NK-92 (cell line): ENCODE measurements around the gene LNP1.

ENCODE experiments used
- DNase-seq: peaks from one replicate; lab custom pipeline; 2025; ENCODE audit not compliant: unreplicated experiment; lab: John Stamatoyannopoulos, UW

LNP1 gene

DNA sequence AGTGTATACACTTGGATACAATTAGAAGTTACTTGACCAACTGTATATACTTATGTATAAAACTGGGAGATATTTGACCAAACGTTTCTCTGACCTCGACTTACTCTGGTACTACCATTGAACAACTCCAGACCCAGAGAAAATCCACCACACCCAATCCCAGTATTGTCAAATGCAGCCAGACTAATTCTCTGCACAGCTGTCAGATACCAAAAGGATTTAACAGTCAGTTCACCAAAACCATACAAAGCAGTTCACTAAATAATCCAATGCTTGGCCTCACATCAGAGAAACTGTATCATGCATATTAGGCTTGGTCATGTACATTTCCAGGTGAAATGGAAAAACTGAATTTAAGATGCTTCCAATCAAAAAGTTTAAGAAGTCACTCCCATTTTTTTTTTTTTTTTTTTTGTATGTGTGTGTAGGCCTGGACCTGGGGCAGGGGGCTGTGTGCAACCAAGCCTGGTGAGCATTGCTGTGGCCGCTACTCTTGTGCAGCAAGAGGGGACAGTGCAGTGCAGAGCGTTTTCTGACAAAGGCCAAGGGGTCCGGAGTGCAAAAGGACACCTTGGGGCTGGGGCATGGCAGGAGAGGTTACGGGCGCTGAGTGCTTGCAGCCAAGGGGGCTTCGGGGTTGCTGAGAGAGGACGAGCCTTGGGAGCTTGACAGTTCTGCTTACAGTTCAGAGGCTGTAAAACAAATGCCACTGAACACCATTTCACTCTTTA, 1.8 kb upstream of the LNP1 start:
- no peak for DNase-seq

GRCh38 chr3:100400419-100400779, 940 bp upstream of the LNP1 start:
- DNase-seq, result no peak

- DNase-seq, result no peak
These were observed 319 bp downstream of the LNP1 start for GRCh38 chr3:100401674-100402041.

- no peak for DNase-seq
These were observed 917 bp downstream of the LNP1 start for GRCh38 chr3:100402256-100402655.

DNA sequence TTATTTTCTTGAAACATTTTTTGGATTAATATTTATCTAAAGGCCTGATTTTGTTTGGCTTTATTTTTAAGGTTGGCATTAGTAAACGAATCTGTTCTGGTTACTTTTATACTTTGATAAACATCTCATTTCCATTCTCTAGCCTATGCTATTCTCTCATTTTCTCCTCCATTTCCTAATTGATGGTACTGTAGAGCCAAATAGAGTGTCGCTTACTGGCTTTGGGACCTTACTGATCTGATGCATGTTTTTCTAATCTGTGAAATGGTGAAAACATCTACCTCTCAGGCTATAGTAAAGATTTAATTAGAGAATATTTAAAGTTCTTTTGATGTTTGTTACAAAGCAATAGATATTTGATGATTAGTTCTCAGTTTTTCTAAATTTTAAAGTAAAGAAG, 1.6 kb downstream of the LNP1 start:
- no peak for DNase-seq

DNA sequence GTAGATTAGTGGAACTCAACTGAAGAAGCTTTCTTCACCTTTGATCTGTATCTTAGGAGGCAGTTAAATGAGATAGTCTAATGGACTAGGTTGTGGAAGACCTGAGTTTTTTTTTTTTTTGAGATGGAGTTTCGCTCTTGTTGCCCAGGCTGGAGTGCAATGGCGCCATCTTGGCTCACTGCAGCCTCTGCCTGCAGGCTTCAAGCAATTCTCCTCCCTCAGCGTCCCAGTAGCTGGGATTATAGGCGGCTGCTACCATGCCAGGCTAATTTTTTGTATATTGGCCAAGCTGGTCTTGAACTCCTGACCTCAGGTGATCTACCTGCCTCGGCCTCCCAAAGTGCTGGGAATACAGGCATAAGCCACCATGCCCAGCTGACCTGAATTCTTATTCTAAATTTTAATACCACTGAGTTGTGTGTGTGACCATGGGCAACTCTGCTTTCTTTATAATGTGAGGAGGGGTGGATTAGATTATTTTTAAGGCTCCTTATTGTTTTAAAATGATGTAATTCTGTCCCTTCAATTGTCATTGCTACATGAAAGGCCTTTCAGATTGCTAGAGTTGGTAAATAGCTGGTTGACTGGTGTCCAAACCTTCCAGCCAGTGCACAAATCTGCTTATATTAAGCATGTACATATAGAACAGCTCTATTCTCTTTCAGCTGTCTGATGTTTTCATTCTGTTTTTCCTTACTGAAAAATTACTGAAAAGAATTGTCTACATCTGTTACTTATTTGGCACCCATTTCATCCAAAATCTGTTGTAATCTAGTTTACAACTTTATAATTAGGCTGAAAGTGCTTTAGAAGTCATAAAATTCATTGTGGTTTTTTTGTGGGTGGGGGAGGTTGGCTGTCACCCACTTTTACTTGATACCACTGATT, 2.3 kb downstream of the LNP1 start:
- DNase-seq, result no peak

GRCh38 chr3:100404250-100404548, 2.9 kb downstream of the LNP1 start:
- DNase-seq, result no peak

DNA sequence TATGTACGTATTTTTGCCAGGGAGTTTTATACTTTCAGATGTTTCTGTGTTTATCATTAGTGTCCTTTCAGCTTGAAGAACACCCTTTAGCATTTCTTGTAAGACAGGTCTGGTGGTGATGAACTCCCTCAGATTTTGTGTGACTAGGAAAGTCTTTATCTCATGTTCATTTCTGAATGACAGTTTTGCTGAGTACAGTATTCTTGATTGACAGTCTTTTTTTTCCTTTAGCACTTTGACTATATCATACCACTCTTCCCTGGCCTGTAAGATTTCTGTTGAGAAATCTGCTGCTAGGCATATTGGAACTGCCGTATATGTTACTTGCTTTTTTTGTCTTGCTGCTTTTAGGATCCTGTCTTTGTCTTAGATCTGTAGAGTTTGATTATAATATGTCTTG, 5.8 kb downstream of the LNP1 start:
- no peak for DNase-seq

GRCh38 chr3:100407977-100408532, 6.7 kb downstream of the LNP1 start:
- DNase-seq, result no peak

- no peak for DNase-seq
These were observed 10.0 kb downstream of the LNP1 start for GRCh38 chr3:100411091-100411982.

DNA sequence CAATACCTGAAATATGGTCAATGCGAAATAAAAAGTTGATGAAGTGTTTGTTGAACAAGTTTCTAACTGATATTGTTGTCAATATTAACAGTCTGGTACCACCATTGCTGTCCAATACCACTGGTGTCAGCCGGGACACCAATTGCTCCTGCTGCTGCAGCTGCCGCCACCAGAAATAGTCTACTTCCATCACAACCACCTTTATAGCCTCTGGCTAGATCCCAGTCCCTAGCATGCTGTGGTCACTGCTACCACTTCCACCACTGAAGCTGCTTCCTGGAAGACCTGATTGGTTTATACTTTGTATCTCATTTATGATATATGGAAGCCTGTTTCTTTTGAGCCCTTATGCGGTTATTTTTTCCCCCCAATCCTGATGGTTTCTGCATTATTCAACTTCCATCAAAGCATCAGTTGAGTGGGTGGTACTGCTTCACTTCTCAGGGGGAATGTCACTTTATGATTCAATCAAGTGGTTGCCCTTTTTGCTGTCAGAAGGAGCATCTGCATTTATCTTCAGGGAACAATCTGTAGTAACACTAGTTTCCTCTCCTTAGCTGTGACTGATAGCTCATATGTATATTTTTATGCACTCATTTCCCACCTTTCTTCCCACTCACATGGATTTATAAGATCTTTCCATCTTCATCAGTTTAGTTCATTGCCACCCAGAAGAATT, 11.7 kb downstream of the LNP1 start:
- no peak for DNase-seq

- no peak for DNase-seq
These were observed 12.3 kb downstream of the LNP1 start for GRCh38 chr3:100413613-100414012.

DNA sequence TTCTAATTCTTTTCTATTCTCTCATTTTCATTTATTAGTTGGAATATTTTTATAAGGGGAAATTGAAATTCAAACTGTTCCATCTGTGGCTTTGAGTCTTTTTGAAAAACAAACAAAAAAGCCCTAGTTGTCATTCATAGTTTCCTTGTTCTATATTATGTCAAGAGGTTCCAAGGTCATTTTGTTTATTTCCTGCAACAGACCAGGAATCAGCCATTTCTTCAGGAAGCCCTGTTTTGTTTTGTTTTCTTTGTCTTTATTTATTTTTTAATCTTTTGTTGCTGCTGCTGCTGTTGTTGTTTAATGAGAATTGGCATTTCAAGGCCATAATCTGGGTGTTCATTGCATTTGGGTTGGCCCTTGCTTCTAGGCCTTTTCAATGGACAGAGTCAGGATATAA, 14.8 kb downstream of the LNP1 start:
- no peak for DNase-seq

DNA sequence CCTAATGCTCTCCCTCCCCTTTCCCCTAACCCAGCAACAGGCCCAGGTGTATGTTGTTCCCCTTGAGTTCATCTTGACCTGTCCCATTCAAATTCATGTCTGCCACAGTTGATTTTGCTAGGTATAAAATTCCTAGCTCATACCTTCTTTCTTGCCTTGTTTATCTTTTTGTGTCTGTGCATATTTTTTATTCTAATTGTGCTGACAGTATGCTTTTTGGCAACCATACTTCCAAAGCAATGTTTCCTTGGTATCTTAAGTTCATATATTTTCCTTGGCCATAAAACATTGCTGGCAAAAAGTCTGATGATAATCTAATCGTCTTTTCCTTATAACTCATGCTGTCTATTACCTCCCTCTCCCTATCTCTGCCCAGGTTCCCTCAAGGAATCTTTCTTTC, 15.5 kb downstream of the LNP1 start:
- DNase-seq, result no peak

DNA sequence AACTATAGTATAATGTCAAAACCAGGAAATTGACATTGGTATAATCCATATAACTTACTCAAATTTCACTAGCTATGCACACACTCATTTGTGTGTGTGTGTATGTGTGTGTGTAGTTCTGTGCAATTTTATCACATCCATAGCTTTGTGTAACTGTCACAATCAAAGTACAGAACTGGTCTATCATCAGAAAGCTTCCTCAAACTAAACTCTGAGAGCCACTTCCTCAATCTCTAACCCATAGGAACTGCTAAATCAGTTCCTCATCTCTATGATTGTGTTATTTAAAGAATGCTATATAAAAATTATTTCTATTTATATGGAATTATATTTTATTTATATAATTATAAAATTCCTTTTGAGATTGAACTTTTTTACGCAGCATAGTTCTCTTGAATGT, 18.1 kb downstream of the LNP1 start:
- DNase-seq, result no peak

- DNase-seq, result no peak
These were observed 19.5 kb downstream of the LNP1 start for GRCh38 chr3:100420885-100421284.

GRCh38 chr3:100423611-100424010, 22.3 kb downstream of the LNP1 start:
- no peak for DNase-seq

DNA sequence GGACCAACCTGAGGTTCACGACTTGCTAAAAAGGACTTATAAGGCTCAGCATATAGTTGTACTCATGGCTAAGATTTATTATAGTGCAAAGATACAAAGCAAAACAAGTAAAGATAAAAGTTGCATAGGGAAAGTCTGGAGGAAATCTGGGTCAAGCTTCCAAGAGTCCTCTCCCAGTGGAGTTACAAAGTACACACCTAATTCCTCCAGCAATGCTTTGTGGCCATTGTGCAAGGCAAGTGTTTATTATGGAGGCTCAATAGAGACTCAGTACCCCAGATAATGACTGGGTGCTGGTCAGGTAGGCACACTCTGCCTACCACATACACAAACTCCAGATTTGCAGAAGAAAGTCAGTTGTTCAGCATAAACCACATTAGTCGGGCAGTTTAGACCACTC, 22.9 kb downstream of the LNP1 start:
- DNase-seq, result no peak

DNA sequence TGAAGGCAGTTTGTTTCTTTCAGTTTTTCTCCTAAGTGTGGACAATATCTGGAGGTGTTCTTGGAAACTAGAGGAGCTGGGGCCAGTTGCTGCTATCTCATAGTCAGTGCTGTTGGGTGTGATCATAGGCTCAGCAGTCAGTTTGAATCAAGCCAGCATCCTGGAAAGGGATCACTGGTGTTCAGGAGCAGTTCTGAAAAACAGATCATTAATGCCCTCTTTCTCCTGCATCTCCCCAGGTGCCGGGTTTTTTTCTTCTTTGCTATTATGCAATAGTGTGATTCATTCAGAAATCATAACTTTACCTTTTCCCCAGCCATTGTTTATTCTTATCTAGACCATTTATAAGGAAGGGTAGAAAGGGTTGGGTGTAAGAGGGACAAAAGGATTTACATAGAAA, 24.0 kb downstream of the LNP1 start:
- no peak for DNase-seq

DNA sequence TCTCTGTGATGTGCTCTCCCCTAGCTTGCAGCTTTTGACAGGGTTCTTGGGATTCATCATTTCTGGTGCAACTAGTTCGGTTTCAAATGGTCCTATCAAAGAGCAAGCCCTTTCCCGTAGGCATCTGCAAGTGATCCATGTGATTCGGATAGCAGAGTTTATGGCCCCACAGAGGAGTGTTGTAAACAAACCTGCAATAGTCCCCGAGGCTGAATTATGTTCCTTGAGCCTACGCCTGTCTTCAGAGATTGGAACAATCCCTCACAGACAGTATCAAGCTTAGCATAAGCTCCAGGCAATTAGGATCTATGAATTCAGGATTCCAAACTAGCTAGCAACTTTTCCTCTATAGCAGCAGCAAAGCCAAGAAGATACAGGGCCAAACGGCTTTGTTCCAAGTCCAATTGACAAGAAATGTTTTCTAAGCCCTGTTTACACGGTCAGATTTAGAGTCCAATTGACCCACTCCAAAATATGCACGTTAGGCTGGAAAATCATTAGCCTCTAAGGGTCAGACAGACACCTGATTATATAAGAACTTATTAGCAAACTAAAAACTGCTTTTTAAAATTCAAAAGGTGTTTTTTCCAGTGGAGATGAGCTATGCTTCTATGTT, 24.8 kb downstream of the LNP1 start:
- DNase-seq, result no peak

DNA sequence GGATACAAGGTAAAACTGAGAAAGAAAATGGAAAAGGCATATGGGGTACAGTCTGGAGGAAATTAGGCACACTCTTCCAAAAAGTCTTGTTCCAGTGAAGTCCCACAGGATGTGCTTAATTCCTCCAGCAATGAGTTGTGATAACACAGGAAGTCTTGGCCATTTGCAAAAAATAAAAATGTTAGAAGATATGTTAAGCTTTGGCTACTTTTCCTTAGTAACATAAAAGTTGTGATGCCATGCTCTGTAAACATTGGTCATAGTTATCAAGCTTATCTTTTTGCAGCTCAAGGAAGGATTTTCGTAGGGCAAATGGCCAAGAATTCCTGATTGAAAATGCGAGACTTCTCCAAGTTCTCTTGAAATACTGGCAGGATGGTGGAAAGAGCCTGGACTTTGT, 26.4 kb downstream of the LNP1 start:
- DNase-seq, result no peak
